Measurements from ENCODE around the gene LGALS7. TPM values are rescaled to one million over a fixed set of nuclear protein-coding genes. Genes with fewer than 3 reads are reported as not detected.

Gene LGALS7
- total and polyA plus RNA-seq, 2 of the 8 experiments (the other 6 are each of a cell fraction or from before 2014, with no cell fraction given) = 0.32 TPM; not detected in 1

DNA sequence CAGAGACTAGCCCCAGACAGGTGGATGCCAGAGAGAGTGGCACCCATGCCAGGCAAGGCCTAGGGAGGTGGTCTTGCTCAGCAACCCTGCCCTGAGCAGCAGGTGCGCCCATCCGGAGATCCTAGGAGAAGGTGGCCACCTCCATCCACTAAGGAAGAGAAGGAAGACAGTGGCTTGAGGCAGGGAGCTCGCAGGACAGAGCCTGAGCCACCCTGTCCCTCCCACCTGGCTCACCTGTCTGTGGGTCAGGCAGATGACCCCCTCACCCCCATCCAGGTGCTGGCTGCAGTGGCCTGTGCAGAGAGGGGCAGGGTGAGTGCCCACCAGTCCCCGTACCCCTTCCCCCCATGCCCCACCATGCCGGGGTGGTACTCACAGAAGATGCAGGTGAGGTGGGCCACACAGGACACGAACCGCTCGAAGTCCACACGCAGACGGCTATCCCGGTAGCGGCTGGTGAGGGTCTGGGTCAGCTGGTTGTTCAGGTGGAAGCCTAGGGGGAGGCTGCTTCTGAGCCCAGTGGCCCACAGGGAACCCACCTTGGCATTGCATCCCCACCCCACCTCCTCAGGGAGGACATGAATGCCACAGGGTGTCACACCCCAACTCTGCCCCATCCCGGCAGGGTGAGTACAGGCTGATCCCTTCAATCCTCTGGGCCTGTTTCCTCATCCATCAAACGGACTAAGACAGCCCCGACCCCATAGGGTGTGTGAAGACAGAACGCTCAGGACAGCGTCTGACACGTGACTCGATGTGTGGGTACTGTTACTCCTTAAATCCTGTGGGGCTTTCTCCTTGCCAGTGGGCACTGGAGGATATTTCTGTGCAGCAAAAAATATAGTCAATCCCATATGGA, 42.4 kb downstream of the LGALS7 start:
- H2BK5ac ChIP-seq (ENCODE audit: low read depth, low read length) = no peak overlapping the region
- H3K79me2 ChIP-seq (ENCODE audit: control insufficient read depth in 1 of 2, insufficient read depth in 2 of 2, low read length in 2 of 2) = no peaks in the 10 kb centered on the region
- no peak overlapping the region for H2BK15ac ChIP-seq (ENCODE audit: low read length)
- no peaks in the 10 kb centered on the region for H3K9me3 ChIP-seq (ENCODE audit: insufficient read depth in 2 of 2, low read depth in 1 of 2, low read length in 1 of 2)
- H3K27me3 ChIP-seq (replicated peaks in 1 of 4; ENCODE audit: control insufficient read depth in 3 of 4, extremely low read depth in 1 of 4, insufficient read depth in 3 of 4, low read length in 3 of 4) = no peaks in the 10 kb centered on the region
- H3K4me3 ChIP-seq (ENCODE audit: extremely low read depth in 1 of 4, insufficient read depth in 2 of 4, low read depth in 3 of 4, low read length in 4 of 4) = no peak overlapping the region
- no peak overlapping the region for H2BK120ac ChIP-seq (replicated peaks; ENCODE audit: low read depth, low read length)
- no peak overlapping the region for H3K23ac ChIP-seq (ENCODE audit: insufficient read length)
- no peak overlapping the region for H3K4ac ChIP-seq (replicated peaks; ENCODE audit: insufficient read length, low read depth, low read length)
- H3K18ac ChIP-seq (ENCODE audit: extremely low read depth, low read length) = no peak overlapping the region
- H2BK12ac ChIP-seq (ENCODE audit: low read depth, low read length) = no peak overlapping the region
- no peak overlapping the region for H3K14ac ChIP-seq (ENCODE audit: insufficient read length)
- POLR2A ChIA-PET (ENCODE audit: partially characterized antibody) = interaction anchor here (0.7 to 1.4 kb wide), 8 partner anchors 12 to 337 kb away, joined by 3 to 5 read pairs (median 3); no protein-coding TSS in a partner anchor
- CTCF ChIA-PET (ENCODE audit: partially characterized antibody) = interaction anchor here (1.1 to 1.4 kb wide), 3 partner anchors 12 to 157 kb away, joined by 3 read pairs; no protein-coding TSS in a partner anchor
- H3K23me2 ChIP-seq (ENCODE audit: low read depth, low read length) = peaks cover 2% of the 10 kb centered on the region; the same call in 1 of the 2 replicates
- no peak overlapping the region for H2AK5ac ChIP-seq (ENCODE audit: low read depth, low read length)
- 90% methylated on average over 12 of the region's 19 CpGs; no CpG with 5 or more reads in 1 of the 2 experiments for WGBS, 2 experiments (ENCODE audit: extremely low coverage in 1 of 2, insufficient coverage in 1 of 2, insufficient read length in 1 of 2, insufficient replicate concordance in 2 of 2, low coverage in 1 of 2, low lambda C conversion rate in 2 of 2, missing lambda C conversion rate in 1 of 2)
- H4K91ac ChIP-seq (replicated peaks; ENCODE audit: insufficient read length, low read length) = no peak overlapping the region
- no peak for DNase-seq (ENCODE audit: low read depth in 1 of 2, low spot score in 2 of 2)
- H3K36me3 ChIP-seq (ENCODE audit: control insufficient read depth in 2 of 4, insufficient read depth in 4 of 4, low read length in 3 of 4) = peaks cover 13 to 45% (median 27%) of the 10 kb centered on the region in 4 experiments; a peak in 7 of 8 replicates
- H4K5ac ChIP-seq (ENCODE audit: insufficient read length, low read depth, low read length) = no peak overlapping the region
- H3K79me1 ChIP-seq (ENCODE audit: low read depth, low read length) = peaks cover 2% of the 10 kb centered on the region
- H2AFZ ChIP-seq (ENCODE audit: low read length) = no peak overlapping the region
- no peak overlapping the region for H4K8ac ChIP-seq (ENCODE audit: extremely low read depth, insufficient read depth, low read length)
- H3K4me1 ChIP-seq (replicated peaks in 1 of 4; ENCODE audit: control insufficient read depth in 3 of 4, insufficient read depth in 4 of 4, low read length in 3 of 4) = peaks cover 0 to 13% (median 8%) of the 10 kb centered on the region in 4 experiments; a peak in 6 of 7 replicates
- no peak overlapping the region for H3K27ac ChIP-seq (ENCODE audit: low read depth, low read length)
- no peak overlapping the region for H3K4me2 ChIP-seq (ENCODE audit: insufficient read depth in 1 of 2, low read depth in 2 of 2, low read length in 2 of 2)
- no peak overlapping the region for H3K9ac ChIP-seq (replicated peaks in 1 of 4; ENCODE audit: extremely low read depth in 1 of 4, low read depth in 3 of 4, low read length in 3 of 4)
- no peak for FAIRE-seq
- H4K20me1 ChIP-seq (replicated peaks in 1 of 2; ENCODE audit: control insufficient read depth in 1 of 2, insufficient read depth in 2 of 2, low read length in 2 of 2) = peaks cover 12% of the 10 kb centered on the region in 2 experiments
- no peak overlapping the region for H2BK20ac ChIP-seq (ENCODE audit: low read length)
- H3K56ac ChIP-seq (replicated peaks; ENCODE audit: insufficient read length, low read depth, low read length) = no peak overlapping the region
- TF ChIP-seq TAF7 (optimal IDR thresholded peaks at IDR 0.05; ENCODE audit: borderline replicate concordance, low read depth, low read length) = no peak

All from H1 (cell line).